SK-N-SH treated with all-trans-retinoic acid at 6 μM for 48 hours (cell line): ENCODE results near the gene ABCC12.
"Not testable (repeated sequence)": the region's sequence is repeated elsewhere in the genome, so short reads cannot be mapped to it uniquely, and the experiment has no call there.

Source experiments
- ATAC-seq: fragments of 200-7000 bp; cut with Tn5 transposase; 3 replicates; pipeline ENCODE4 v1.9.1; 2020; ENCODE audit warnings: mild to moderate bottlenecking, moderate library complexity
- ARNTL ChIP-seq: fragments of 450-650 bp; formaldehyde crosslinking; IDR thresholded peaks from 2 replicates; pipeline ENCODE4 v1.5.0; 2020; ENCODE audit warnings: low read depth, mild to moderate bottlenecking, moderate library complexity, borderline replicate concordance
- CSDC2 ChIP-seq: fragments of 250-450 bp; sonication (Bioruptor Pico); IDR thresholded peaks from 2 replicates; pipeline ENCODE4 v1.5.0; 2020; ENCODE audit warnings: mild to moderate bottlenecking, moderate library complexity
- ESRRG ChIP-seq: fragments of 250-450 bp; sonication (Bioruptor Pico); IDR thresholded peaks from 2 replicates; pipeline ENCODE4 v1.6.1; 2021; ENCODE audit warnings: mild to moderate bottlenecking
- GLIS3 ChIP-seq: fragments of 250-450 bp; sonication (Bioruptor Pico); IDR thresholded peaks from 2 replicates; pipeline ENCODE4 v1.5.0; 2020; ENCODE audit warnings: mild to moderate bottlenecking, moderate library complexity
- ISL1 ChIP-seq: fragments of 250-450 bp; sonication (Bioruptor Pico); IDR thresholded peaks from 2 replicates; pipeline ENCODE4 v2.1.2; 2022; ENCODE audit warnings: mild to moderate bottlenecking, moderate library complexity
- OSR1 ChIP-seq: fragments of 250-450 bp; sonication (Bioruptor Pico); IDR thresholded peaks from 2 replicates; pipeline ENCODE4 v1.8.0; 2022; ENCODE audit warnings: moderate library complexity, mild to moderate bottlenecking, inconsistent platforms
- POU6F1 ChIP-seq: fragments of 250-450 bp; sonication (Bioruptor Pico); IDR thresholded peaks from 2 replicates; pipeline ENCODE4 v1.8.0; 2021; ENCODE audit warnings: low read depth, mild to moderate bottlenecking, moderate library complexity, borderline replicate concordance
- PPARA ChIP-seq: fragments of 250-450 bp; sonication (Bioruptor Pico); IDR thresholded peaks from 2 replicates; pipeline ENCODE4 v1.5.0; 2020; ENCODE audit warnings: mild to moderate bottlenecking, borderline replicate concordance
- RARB ChIP-seq: fragments of 250-450 bp; sonication (Bioruptor Pico); IDR thresholded peaks from 2 replicates; pipeline ENCODE4 v1.8.0; 2021; ENCODE audit warnings: mild to moderate bottlenecking, moderate library complexity
- SNAI2 ChIP-seq: fragments of 250-450 bp; sonication (Bioruptor Pico); IDR thresholded peaks from 2 replicates; pipeline ENCODE4 v1.5.0; 2020; ENCODE audit warnings: mild to moderate bottlenecking, moderate library complexity
- TCF4 ChIP-seq: fragments of 250-450 bp; sonication (Bioruptor Pico); IDR thresholded peaks from 2 replicates; pipeline ENCODE4 v1.8.0; 2021; ENCODE audit warnings: mild to moderate bottlenecking, moderate library complexity, borderline replicate concordance
- ZC3H10 ChIP-seq: fragments of 250-450 bp; sonication (Bioruptor Pico); IDR thresholded peaks from 2 replicates; pipeline ENCODE4 v1.5.1; 2021; ENCODE audit warnings: mild to moderate bottlenecking, moderate library complexity
- ZFP30 ChIP-seq: fragments of 450-650 bp; formaldehyde crosslinking; IDR thresholded peaks from 2 replicates; pipeline ENCODE4 v1.5.0; 2022; ENCODE audit warnings: mild to moderate bottlenecking, moderate library complexity
- ZNF70 ChIP-seq: fragments of 450-650 bp; formaldehyde crosslinking; IDR thresholded peaks from 2 replicates; pipeline ENCODE4 v1.5.0; 2020; ENCODE audit warnings: mild to moderate bottlenecking, moderate library complexity
- ZNF8 ChIP-seq: fragments of 450-650 bp; formaldehyde crosslinking; IDR thresholded peaks from 2 replicates; pipeline ENCODE4 v1.5.0; 2020; ENCODE audit warnings: mild to moderate bottlenecking, moderate library complexity
- TF ChIP-seq, protein P1 (sequence below): fragments of 250-450 bp; sonication (Bioruptor Pico); IDR thresholded peaks from 2 replicates; pipeline ENCODE4 v1.5.0; 2020; ENCODE audit warnings: mild to moderate bottlenecking, moderate library complexity
- TF ChIP-seq, protein P2 (sequence below): fragments of 250-450 bp; sonication (Bioruptor Pico); IDR thresholded peaks from 2 replicates; pipeline ENCODE4 v1.8.0; 2020; ENCODE audit warnings: mild to moderate bottlenecking, moderate library complexity, borderline replicate concordance
- TF ChIP-seq, protein P3 (sequence below): fragments of 250-450 bp; sonication (Bioruptor Pico); IDR thresholded peaks from 2 replicates; pipeline ENCODE4 v1.5.1; 2020; ENCODE audit warnings: low read depth, mild to moderate bottlenecking, moderate library complexity

ABCC12 gene

DNA sequence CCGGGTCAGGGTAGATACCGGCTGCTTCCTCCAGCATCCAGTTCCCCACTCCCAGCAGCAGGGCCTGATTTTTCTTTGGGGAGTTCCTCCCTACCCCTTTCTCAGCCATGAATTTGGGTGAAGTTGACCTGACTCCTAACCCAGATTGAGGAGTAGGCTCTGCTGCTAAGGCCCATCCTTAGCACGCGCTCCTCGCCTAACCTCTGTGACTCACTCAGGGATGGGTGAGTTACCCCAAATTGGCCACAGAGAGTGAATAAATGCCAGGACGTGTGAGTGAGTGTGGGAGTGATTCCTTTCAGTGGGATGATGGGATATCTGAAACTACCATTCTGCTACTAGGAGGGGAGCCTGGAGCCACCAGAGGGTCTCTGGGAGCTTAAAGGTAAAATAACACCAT, 28.9 kb upstream of the ABCC12 start:
- TF ChIP-seq RARB (CRISPR knock-in tag), result no peak
- TF ChIP-seq, protein P1, sequence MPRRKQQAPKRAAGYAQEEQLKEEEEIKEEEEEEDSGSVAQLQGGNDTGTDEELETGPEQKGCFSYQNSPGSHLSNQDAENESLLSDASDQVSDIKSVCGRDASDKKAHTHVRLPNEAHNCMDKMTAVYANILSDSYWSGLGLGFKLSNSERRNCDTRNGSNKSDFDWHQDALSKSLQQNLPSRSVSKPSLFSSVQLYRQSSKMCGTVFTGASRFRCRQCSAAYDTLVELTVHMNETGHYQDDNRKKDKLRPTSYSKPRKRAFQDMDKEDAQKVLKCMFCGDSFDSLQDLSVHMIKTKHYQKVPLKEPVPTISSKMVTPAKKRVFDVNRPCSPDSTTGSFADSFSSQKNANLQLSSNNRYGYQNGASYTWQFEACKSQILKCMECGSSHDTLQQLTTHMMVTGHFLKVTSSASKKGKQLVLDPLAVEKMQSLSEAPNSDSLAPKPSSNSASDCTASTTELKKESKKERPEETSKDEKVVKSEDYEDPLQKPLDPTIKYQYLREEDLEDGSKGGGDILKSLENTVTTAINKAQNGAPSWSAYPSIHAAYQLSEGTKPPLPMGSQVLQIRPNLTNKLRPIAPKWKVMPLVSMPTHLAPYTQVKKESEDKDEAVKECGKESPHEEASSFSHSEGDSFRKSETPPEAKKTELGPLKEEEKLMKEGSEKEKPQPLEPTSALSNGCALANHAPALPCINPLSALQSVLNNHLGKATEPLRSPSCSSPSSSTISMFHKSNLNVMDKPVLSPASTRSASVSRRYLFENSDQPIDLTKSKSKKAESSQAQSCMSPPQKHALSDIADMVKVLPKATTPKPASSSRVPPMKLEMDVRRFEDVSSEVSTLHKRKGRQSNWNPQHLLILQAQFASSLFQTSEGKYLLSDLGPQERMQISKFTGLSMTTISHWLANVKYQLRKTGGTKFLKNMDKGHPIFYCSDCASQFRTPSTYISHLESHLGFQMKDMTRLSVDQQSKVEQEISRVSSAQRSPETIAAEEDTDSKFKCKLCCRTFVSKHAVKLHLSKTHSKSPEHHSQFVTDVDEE (CRISPR knock-in tag), result no peak
- no peak for TF ChIP-seq CSDC2
- no peak for TF ChIP-seq ZFP30
- no peak for ATAC-seq

DNA sequence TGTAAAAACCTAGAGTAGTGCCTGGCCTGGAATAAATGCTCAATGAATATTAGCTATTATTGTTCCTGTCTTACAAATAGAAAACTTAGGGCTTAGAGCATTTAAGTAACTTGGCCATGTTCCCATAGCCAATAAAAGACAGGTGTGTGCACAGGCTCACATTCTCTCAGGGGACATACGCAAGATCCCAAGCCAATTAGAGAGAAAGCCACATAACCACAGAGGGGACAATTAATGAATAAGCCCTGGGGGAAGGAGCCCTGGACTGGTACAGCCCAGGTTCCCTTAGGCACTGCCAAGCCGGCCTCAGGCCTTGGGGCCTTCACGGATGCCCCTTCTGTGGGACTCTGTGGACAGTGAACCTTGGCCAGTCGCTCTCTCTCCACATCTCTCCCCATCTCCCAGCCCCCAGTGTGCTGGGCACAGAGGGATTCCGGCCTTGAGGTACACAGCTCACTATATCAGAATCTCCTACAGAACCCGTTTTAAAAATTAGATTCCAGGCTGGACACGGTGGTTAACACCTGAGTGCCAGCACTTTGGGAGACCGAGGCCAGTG, 27.3 kb upstream of the ABCC12 start:
- TF ChIP-seq, protein P2, sequence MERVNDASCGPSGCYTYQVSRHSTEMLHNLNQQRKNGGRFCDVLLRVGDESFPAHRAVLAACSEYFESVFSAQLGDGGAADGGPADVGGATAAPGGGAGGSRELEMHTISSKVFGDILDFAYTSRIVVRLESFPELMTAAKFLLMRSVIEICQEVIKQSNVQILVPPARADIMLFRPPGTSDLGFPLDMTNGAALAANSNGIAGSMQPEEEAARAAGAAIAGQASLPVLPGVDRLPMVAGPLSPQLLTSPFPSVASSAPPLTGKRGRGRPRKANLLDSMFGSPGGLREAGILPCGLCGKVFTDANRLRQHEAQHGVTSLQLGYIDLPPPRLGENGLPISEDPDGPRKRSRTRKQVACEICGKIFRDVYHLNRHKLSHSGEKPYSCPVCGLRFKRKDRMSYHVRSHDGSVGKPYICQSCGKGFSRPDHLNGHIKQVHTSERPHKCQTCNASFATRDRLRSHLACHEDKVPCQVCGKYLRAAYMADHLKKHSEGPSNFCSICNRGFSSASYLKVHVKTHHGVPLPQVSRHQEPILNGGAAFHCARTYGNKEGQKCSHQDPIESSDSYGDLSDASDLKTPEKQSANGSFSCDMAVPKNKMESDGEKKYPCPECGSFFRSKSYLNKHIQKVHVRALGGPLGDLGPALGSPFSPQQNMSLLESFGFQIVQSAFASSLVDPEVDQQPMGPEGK, result no peak
- TF ChIP-seq ZC3H10 (CRISPR knock-in tag) (no peak), TCF4 (CRISPR knock-in tag) (no peak), ISL1 (CRISPR knock-in tag) (no peak), RARB (CRISPR knock-in tag) (no peak), ZNF70 (CRISPR knock-in tag) (no peak), POU6F1 (CRISPR knock-in tag) (no peak), SNAI2 (CRISPR knock-in tag) (no peak), PPARA (CRISPR knock-in tag) (no peak), ARNTL (CRISPR knock-in tag) (no peak)
- TF ChIP-seq, protein P3, sequence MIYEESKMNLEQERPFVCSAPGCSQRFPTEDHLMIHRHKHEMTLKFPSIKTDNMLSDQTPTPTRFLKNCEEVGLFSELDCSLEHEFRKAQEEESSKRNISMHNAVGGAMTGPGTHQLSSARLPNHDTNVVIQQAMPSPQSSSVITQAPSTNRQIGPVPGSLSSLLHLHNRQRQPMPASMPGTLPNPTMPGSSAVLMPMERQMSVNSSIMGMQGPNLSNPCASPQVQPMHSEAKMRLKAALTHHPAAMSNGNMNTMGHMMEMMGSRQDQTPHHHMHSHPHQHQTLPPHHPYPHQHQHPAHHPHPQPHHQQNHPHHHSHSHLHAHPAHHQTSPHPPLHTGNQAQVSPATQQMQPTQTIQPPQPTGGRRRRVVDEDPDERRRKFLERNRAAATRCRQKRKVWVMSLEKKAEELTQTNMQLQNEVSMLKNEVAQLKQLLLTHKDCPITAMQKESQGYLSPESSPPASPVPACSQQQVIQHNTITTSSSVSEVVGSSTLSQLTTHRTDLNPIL (CRISPR knock-in tag), result no peak
- no peak; the same call in 2 of the 3 replicates for ATAC-seq

- ATAC-seq, result not testable (repeated sequence)
These were observed 26.1 kb upstream of the ABCC12 start for GRCh38 chr16:48181746-48182520.

DNA sequence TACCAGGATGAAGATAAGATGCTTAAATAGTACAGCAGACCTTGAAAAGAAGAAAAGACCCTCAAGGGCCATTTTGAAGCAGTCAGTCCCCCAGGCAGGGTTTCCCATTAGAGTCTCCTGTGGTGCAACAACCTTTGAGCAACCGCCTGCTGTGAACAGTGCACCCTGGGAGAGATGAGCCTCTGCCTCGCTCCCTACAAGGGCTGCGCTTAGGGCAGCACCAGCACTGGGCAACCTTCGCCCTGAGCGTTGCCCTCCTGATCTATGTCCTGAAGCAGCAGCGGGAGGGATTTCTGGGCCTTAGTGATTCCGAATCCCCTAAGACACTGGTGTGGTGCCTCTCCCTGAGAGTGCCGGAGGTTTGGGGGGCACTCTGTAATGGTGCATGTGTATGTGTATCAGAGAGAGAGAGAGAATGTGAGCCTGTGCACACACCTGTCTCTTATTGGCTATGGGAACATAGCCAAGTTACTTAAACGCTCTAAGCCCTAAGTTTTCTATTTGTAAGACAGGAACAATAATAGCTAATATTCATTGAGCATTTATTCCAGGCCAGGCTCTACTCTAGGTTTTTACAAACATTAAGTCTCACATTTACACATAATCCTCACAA, 25.2 kb upstream of the ABCC12 start:
- TF ChIP-seq OSR1 (CRISPR knock-in tag) (no peak), ZNF8 (CRISPR knock-in tag) (no peak), SNAI2 (CRISPR knock-in tag) (no peak), ESRRG (CRISPR knock-in tag) (no peak), TCF4 (CRISPR knock-in tag) (no peak), GLIS3 (CRISPR knock-in tag) (no peak)
- ATAC-seq, result no peak
